ENCODE data around the gene DOCK9.

- TF ChIP-seq CTCF (IDR thresholded peaks at IDR 0.05) = no peak
- no peak for TF ChIP-seq POLR2AphosphoS5 (IDR thresholded peaks at IDR 0.05)
Measured at GRCh38 chr13:98939660-98940191, 38.1 kb downstream of the DOCK9 start.

Measured in prostate gland (tissue), 2 donors.